ENCODE measurements around the gene PYCR2.

Gene PYCR2

GRCh38 chr1:225919906-225920305 is 4.1 kb downstream of the PYCR2 start:
- DNase-seq = peak; percentile 75

GRCh38 chr1:225918280-225918679 is 5.8 kb downstream of the PYCR2 start:
- DNase-seq = no peak

- DNase-seq = no peak
Measured at GRCh38 chr1:225917536-225917935, 6.5 kb downstream of the PYCR2 start.

GRCh38 chr1:225917101-225917500 is 6.9 kb downstream of the PYCR2 start:
- no peak for DNase-seq

GRCh38 chr1:225915538-225915991 is 8.5 kb downstream of the PYCR2 start:
- DNase-seq = no peak

- DNase-seq = no peak
Measured at GRCh38 chr1:225914947-225915346, 9.1 kb downstream of the PYCR2 start.

GRCh38 chr1:225914391-225914790 is 9.7 kb downstream of the PYCR2 start:
- DNase-seq = no peak

GRCh38 chr1:225911191-225912130 is 12.6 kb downstream of the PYCR2 start:
- peak; percentile 38 for DNase-seq

- no peak for DNase-seq
Measured at GRCh38 chr1:225909477-225909876, 14.6 kb downstream of the PYCR2 start.

GRCh38 chr1:225908773-225909172 is 15.3 kb downstream of the PYCR2 start:
- no peak for DNase-seq

GRCh38 chr1:225908013-225908640 is 15.9 kb downstream of the PYCR2 start:
- DNase-seq = no peak

- DNase-seq = no peak
Measured at GRCh38 chr1:225907341-225907740, 16.7 kb downstream of the PYCR2 start.

- no peak for DNase-seq
Measured at GRCh38 chr1:225906467-225906866, 17.6 kb downstream of the PYCR2 start.

GRCh38 chr1:225903623-225904022 is 20.4 kb downstream of the PYCR2 start:
- no peak for DNase-seq

GRCh38 chr1:225899044-225899925 is 24.8 kb downstream of the PYCR2 start:
- no peak for DNase-seq

GRCh38 chr1:225897595-225898514 is 26.2 kb downstream of the PYCR2 start:
- DNase-seq = no peak

GRCh38 chr1:225896937-225897549 is 27.0 kb downstream of the PYCR2 start:
- DNase-seq = no peak

- no peak for DNase-seq
Measured at GRCh38 chr1:225896494-225896893, 27.6 kb downstream of the PYCR2 start.

GRCh38 chr1:225892307-225892706 is 31.7 kb downstream of the PYCR2 start:
- DNase-seq = no peak

- no peak for DNase-seq
Measured at GRCh38 chr1:225891229-225891972, 32.6 kb downstream of the PYCR2 start.
